GM19023 (cell line): ENCODE data around the gene C19orf33.

Source experiments
- ATAC-seq: cut with Tn5 transposase; IDR thresholded peaks from one replicate; pipeline ENCODE4 v1.9.1; 2021; ENCODE audit warnings: mild to moderate bottlenecking, moderate library complexity; ENCODE audit not compliant: unreplicated experiment

Gene C19orf33

DNA sequence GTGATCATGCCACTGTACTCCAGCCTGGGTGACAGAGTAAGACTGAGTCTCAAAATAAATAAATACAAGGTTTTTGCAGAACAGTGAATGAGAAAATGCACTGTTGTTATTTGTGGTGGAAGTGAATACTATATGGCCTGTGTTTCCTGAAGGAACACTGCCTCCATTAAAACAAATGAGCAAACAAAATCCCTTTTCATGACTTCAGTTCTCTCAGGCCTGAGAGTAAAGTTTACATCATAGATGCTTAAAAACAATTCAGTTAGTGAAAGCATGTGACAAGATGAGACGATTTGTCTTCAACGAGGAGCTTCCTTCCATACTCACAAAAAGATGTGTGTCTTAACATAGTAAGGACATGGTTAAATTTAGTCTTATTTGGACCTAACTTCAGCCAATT is 25.3 kb upstream of the C19orf33 start:
- ATAC-seq: no peak

DNA sequence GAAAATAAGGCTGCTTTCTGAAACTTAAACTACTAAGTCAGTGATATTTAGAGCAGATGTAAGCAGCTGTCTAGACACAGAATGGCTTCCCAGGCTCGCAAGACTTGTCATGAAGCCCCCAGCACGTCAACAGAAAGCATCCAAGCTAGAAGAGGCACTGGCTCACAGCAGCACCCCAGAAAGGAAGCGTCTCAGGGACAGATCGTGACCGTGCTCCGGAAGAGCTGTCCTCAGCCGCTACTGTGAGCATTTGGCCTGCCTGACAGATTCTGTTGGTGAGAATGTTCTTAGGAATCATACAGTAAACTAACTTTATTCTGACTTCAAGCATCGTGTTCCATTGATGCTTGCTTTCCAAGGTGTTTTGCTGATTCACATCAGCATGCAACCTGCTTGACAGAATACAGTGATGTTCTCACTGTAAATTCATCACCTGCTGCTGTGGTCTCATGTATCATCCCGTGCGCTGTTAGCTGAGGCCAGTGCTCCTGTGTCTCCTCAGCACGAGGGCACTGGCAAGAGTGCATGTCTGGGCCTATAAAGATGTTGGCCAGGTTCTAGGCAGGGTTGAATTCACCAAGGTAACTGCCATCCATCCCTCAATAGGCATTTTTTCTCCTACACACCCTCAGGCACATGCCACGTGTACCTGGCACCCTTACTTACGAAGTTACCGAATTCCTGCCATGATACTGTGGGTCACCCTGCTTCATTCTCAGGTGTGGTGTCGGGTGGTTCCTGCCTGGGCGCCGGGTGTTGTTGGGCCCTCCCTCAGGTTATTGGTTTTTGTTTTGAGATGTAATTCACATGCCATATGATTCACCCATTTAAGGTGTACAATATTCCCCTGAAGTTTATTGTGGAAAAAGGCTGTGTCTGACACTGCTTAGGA is 23.8 kb upstream of the C19orf33 start:
- no peak for ATAC-seq

DNA sequence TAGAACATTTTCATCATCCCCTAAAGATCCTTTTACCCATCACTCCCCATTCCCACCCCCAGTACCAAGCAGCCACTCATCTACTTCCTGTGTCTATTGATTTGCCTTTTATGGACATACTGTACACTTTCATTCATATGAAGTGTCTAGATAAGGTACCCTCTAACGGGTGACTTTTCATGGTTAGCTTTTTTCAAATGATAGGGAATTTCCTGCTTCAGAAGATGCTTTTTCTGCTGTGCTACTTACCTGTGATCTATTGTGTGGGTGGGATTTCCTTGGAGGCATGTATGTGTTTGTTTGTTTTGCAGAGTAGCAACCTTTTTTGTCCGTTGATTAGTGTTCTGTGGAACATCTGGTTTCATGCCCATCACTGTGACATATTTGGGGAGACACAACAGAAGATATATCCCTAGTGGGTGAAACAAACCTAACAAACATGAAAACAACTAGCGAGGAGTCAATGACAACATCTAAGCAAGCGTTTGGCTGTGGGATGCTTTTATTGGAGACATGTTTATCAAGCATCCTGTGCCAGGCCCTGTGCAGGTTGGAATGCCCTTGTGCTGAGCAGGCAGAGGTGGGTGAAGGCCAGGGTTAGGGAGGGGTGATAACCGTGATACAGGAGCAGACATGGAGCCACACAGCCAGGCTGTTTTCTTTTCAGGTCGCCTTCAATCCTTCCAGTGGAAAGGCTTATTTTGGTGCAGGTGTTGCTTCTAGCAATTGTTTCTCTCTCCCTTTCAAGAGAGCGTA is 22.1 kb upstream of the C19orf33 start:
- no peak for ATAC-seq

DNA sequence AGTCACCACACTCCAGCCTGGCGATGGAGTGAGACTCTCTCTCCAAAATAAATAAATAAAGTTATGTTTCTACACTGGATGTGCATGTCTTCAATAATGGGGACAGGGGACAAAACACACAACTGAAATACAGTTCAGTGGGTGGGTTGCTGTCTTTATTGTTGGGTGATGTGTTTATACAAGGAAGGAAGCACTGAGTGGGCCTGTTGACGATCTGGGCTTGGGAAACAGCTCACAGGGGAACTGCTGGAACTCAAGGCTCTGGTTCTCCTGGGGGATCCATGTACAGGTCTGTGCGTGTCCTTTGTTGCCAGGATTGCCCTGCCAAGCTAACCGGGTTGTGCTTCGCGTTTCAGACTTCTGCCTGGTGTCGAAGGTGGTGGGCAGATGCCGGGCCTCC is 20.8 kb upstream of the C19orf33 start:
- no peak for ATAC-seq

DNA sequence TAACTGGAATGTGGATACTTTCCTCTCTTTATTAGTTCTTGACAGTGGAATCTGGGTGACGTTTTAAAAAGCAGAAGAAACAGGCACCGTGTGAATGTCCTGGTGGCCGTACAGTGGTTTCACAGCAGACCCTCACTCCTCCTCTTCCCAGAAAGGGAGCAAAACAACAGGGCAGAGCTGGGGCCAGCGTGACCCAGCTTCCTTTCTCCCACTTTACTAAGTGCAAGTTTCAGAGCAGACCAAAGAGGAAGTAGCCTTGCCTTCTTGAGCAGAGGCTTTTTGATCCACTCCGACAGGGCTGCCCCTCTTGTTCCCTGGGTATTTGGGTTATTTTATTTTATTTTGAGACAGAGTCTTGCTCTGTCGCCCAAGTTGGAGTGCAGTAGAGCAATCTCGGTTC is 19.6 kb upstream of the C19orf33 start:
- no peak for ATAC-seq

DNA sequence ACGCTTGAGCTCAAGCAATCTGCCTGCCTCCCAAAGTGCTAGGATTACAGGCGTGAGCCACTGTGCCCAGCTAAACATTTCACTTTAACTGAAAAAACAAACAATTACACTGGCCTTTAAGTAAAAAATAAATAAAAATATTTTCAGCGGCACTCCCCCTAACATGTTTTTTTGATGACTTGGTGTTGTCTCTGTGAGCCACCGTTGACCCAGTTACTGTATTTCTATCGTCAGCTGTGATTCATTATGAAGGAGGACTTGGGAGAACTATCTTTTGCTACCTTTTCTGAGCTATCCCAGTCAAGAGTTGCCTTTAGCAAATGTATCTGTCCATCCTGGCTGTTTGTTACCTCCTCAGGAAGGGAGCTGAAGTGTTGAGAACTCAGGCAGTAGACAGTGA is 18.5 kb upstream of the C19orf33 start:
- ATAC-seq: no peak

DNA sequence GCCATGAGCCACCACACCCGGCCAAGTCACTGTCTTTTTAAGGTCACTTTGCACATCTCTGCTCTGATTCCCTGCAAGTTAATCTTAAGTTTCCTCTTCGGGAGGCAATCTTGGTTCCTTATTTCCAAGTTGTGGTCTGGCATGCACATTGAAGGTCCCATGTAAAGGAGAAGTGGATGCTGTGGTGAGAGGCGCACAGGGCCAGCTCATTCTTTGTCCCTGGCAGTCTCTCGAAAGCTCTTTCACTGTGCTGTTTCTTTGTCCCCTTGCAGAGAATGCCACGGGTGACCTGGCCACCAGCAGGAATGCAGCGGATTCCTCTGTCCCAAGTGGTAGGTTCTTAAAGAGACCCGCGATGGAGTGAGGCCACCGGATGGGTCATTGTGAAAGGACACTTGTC is 16.4 kb upstream of the C19orf33 start:
- no peak for ATAC-seq

DNA sequence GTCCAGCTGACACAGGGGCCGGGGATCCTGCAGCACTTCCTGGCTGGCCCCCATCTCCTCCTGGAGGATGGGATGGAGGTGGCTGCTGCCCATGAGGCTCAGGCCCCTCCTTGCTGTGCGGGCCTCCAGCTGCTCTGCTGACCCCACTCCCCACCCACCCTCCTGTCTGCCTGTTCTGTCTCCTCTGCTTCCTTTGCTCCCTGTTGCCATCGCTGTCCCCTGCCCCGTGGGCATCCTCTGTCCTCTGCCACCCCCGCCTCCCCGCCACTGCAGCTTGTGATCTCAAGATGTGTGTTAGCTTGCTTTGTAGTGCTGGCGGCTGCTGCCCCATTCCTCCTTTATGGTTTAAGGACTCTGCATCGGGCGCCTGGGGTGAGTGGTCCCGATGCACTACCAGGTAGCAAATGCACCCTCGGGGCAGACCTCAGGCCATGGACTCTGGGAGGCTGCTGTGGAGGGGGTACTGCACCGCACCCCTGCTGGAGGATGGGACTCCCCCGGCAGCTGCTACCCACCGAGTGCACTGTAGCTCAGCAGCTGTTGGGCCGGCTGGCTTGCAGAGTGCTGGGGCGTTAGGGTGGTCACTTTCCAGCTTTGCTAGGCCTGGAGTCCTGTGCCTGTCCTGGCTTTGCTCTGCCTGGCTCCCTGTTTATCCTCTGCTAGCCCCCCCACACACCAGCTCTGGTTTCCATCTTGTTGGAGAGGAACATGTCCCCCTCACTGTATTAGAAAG is 15.8 kb upstream of the C19orf33 start:
- ATAC-seq: no peak

DNA sequence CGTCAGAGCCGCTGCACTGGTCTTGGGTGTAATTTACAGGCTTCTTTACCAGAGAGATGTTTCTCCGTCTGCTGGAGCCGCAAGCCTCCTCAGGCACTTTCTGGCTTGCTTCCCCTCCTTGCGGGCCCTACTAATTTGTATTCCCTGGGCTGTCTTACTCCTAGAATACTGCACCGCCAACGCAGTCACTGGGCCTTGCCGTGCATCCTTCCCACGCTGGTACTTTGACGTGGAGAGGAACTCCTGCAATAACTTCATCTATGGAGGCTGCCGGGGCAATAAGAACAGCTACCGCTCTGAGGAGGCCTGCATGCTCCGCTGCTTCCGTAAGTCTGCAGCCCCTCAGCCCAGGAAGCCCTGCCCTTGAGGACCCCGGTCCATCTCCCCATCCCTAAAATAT is 14.1 kb upstream of the C19orf33 start:
- no peak for ATAC-seq

DNA sequence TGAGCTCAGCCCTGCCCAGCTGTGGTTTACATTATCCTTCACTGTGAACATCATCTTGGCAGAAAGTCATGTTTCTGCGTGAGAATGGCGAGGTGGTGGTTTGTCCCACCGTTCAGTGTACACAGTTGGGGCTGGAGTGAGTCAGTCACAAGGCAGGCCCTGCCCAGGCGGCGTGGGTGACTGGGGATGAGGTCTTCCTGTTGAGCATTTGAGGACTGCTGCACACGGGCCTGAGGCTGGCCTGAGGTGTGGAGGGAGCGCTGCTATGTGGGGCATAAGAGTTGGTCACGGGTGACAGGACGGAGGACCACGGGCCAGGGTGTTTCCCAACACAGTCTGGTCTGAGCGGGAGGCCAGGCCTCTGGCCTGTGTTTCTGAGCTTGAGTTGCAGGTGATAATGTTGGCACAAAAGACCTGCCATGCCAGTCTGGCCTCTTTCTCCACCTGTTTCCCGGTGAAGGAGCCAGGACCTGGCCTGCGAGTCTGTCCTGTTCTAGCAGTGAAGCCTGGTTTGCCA is 13.4 kb upstream of the C19orf33 start:
- no peak for ATAC-seq

DNA sequence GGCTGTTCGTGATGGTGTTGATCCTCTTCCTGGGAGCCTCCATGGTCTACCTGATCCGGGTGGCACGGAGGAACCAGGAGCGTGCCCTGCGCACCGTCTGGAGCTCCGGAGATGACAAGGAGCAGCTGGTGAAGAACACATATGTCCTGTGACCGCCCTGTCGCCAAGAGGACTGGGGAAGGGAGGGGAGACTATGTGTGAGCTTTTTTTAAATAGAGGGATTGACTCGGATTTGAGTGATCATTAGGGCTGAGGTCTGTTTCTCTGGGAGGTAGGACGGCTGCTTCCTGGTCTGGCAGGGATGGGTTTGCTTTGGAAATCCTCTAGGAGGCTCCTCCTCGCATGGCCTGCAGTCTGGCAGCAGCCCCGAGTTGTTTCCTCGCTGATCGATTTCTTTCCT is 12.2 kb upstream of the C19orf33 start:
- ATAC-seq: no peak

DNA sequence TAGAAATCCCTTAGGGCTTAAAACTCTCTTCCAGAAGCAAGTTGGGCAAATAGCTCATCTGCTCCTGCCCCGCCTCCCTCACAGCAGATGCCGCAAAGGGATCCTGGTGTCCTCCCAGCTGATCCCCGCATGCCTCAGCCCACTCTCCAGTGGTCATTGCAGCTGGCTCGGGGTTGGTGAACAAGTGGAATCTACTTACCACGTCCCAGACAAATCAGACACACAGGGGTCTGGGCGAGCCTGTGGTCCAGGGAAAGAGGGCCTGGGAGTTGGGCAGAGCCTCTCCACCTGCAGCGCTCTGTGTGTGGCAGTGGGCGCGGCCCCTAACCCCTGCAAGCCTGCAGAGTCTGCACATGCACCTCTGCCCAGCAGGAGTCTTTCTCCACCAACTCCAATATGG is 10.8 kb upstream of the C19orf33 start:
- ATAC-seq: no peak

DNA sequence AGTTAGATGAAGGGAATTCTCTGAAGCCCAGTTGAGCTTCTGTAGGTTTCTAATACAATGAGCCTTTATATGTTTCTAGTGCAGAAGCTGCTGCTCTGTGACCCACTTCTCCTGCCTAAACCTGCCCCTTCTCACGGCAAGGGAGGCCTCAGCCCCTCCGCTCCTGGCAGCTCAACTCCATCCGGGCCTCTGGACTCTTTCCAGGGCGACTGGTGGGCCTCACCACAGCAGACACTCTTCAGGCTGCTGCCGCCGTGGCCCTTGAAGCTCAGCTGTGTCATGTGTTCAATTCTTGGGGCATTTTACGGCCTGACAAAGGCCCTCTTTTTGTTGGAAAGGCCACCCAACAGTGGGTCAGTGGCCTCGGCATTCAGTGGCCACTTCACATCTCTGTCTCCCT is 10.0 kb upstream of the C19orf33 start:
- no peak for ATAC-seq

DNA sequence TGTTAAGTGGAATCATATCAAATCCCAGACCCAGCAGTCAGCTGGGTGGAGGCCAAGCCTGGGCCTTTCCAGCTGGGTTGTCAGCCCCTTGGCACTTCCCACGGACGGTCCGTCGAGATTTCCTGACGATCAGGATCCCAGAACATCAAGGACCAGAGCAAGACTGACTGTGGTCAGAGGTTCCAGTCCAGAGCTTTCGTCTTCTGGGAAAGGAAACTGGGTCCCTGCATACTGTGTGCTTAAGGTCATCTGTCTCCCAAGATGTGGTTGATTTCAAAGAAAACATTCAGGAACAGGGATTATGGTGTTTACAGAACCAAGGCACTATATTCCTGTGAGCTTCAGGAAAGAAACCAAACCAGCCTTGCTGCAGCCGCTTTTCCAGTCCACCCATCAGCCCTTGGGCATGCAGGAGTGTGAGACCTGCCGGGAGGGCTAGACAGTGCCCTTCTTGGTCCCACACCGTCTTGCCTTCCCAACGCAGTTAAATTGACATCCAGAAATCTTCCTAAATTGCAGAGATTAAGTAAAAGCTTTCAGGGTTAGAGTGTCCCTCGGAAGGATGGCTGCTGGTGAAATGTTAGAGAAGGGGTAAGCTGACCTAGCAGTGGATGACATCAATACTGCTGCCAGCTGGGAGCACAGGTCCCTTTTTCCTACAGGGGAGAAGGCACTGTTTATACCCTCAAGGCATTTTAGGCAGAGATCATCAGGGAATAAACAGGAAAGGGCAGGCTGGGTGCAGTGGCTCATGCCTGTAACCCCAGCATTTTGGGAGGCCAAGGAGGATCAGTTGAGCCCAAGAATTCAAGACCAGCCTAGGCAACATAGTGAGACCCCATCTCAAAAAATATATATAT is 5.0 kb upstream of the C19orf33 start:
- ATAC-seq: no peak

DNA sequence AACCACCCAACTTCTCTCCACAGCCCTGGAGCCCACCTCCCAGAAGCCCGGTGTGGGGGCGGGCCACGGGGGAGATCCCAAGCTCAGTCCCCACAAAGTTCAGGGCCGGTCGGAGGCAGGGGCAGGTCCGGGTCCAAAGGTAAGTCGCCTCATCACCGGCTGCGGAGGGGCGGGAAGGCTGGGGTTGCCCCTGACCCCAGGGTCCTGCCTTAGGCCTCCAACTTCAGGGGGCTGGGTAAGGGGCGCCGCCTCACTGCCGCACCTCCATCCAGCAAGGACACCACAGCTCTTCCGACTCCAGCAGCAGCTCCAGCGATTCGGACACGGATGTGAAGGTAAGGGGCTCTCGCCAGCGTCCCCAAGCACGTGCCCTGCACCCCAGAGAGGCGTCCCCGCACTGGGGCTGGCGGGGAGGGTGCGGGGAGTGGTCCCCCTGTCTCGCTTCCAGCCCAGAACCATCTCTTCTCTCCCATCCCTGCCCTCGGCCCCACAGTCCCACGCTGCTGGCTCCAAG is 358 bp downstream of the C19orf33 start:
- no peak for ATAC-seq

DNA sequence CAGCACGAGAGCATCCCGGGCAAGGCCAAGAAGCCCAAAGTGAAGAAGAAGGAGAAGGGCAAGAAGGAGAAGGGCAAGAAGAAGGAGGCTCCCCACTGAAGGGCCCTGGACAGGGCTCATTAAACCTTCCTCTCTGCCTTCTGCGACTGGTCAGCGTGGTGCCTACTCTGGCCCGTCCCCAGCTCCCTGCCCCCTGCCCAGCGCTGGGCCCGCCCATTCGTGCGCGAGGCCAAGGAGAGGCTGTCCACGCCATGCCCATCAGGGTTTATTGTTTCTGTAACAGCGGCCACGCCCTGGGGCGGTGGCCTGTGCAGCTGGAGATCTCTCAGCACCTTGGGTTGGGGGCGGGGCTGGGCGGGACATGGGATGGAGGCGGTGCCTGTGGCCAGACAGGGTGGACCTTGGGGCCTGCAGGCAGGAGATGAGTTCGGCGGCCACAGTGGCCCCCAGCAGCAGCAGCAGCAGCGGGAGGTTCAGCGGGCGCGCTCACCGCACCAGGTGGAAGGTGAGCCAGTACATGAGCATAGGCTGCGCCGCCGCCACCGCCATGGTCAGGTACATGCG is 897 bp downstream of the C19orf33 start:
- no peak for ATAC-seq

DNA sequence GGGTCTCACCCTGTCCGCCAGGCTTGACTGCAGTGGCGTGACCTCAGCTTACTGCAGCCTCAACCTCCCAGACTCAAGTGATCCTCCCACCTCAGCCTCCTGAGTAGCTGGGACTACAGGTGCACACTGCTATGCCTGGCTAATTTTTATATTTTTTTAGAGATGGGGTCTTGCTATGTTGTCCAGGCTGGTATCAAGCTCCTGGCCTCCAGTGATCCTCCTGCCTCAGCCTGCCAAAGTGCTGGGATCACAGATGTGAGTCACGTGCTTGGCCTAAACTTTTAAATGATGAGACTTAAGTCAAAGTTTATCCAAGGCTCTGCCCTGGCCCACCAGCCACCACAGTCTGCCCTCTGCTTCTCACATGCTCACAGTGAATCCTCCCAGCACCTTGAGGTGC is 2.2 kb downstream of the C19orf33 start:
- no peak for ATAC-seq

DNA sequence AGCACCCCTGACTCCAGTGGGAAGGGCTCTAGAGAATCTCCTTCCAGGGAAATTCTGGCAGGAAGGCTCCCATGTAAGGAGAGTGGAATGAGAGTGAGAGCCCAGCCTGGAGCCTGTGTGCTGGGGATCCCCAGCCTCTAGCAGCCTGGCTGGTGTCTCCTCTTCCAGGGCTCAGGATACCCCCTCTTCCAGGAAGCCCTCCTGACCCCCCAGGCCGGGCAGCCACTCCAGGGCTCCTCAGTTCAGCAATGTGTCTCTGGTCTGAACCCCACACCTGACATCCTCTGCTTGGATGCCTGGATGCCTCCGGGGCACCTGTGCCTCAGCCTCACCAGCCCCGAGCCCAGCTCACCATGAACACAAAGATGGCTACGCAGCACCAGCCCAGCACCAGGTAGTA is 3.0 kb downstream of the C19orf33 start:
- no peak for ATAC-seq

DNA sequence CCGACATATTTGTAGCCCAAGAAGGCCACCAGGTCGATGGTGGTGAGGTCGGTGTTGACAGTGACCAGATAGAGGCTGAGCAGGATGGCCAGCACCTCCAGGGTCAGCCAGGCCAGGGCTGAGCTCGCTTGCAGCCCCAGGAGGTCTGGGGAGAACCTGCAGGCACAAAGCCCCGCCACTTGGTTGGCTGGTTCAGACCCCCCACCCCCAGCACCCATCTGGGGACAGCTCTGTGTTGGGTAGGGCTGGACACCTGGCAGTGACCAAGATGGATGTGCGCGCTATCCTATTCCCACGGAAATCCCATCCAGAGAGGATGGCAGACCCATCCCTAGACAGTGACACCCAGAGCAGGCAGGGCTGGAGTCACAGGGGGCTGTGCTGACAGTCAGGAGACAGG is 3.5 kb downstream of the C19orf33 start:
- no peak for ATAC-seq
